Astrocyte of the spinal cord (primary cell): ENCODE measurements around the gene ZNF688.
"Not testable (repeated sequence)": the region's sequence is repeated elsewhere in the genome, so short reads cannot be mapped to it uniquely, and the experiment has no call there.

Experiments used
- DNase-seq: peaks from one replicate; pipeline ENCODE4 v3.0.0; 2011; ENCODE audit warnings: low read depth, low spot score
- H3K4me3 ChIP-seq: 2 replicates; pipeline ENCODE4 v1.5.1; 2011; ENCODE audit warnings: low read depth, mild to moderate bottlenecking, low read length, moderate library complexity
- in situ Hi-C: cut with HindIII; loops from 2 replicates; pipeline ENCODE4 v1.10.0; 2017; ENCODE audit warnings: low sequenced_read_pairs
- TF ChIP-seq, protein P1 (sequence below): IDR thresholded peaks from 2 replicates; pipeline ENCODE4 v1.5.1; 2012; ENCODE audit warnings: low read depth, mild to moderate bottlenecking, low read length, inconsistent platforms

Gene ZNF688

DNA sequence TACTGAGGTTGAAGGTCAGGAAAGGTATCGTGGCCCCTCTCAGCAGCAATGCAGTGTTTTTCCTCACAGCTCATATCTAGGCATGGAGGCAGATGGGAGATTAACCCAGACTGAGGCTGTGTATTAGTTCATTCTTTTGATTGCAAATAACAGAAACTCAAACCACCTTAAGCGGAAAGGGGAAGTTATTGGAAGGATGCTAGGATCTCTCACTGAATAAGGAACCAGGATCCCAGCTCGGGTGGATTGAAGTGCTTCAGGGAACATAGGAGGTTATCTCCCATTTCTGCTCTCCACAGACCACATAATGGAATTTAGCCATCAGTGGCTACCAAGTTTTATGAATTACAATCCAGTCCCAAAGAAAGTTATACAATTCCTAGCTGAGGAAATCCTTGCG is 30.5 kb upstream of the ZNF688 start:
- DNase-seq = no peak
- in situ Hi-C loops = no loop called here
- TF ChIP-seq, protein P1, sequence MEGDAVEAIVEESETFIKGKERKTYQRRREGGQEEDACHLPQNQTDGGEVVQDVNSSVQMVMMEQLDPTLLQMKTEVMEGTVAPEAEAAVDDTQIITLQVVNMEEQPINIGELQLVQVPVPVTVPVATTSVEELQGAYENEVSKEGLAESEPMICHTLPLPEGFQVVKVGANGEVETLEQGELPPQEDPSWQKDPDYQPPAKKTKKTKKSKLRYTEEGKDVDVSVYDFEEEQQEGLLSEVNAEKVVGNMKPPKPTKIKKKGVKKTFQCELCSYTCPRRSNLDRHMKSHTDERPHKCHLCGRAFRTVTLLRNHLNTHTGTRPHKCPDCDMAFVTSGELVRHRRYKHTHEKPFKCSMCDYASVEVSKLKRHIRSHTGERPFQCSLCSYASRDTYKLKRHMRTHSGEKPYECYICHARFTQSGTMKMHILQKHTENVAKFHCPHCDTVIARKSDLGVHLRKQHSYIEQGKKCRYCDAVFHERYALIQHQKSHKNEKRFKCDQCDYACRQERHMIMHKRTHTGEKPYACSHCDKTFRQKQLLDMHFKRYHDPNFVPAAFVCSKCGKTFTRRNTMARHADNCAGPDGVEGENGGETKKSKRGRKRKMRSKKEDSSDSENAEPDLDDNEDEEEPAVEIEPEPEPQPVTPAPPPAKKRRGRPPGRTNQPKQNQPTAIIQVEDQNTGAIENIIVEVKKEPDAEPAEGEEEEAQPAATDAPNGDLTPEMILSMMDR = no peak
- H3K4me3 ChIP-seq = no peak overlapping the region

DNA sequence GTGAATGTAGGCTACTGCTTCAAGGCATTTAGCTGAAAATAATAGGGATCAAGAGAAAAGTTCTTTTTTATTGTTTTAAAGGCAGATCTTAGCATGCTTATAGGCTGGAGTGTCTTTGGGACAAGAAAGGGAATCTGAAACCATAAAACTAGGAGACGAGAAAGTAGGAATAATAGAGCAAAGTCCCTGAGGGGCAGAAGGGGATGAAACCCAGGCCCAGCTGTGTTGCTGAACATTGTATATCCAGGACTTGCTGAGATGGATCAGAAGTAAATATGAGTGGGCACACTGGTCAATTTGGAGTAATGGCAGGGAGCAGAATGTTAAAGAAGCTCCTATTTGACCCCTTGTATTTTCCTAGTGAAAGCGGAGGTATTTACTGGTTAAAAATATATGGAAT is 29.4 kb upstream of the ZNF688 start:
- in situ Hi-C loops = no loop called here
- TF ChIP-seq, protein P1 = no peak
- no peak for DNase-seq
- H3K4me3 ChIP-seq = no peak overlapping the region

DNA sequence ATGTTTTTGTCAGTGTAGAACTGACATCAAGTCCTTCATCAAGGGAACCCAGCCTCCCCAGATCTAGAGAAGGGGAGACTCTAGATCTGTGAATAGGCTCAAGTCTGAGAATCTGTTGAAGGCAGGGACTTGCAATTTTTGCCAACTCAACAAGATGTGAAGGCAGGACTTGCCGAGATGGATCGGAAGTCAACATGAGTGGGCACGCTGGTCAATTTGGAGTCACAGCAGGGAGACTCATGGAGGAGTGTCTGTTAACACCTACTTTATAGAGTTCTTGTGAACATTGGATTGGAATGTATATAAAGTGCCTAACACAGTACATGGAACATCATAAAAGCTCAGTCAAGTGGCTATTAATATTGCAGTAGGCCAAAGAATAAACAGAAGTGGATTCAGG is 28.7 kb upstream of the ZNF688 start:
- in situ Hi-C loops = no loop called here
- H3K4me3 ChIP-seq = no peak overlapping the region
- TF ChIP-seq, protein P1 = no peak
- DNase-seq = no peak

DNA sequence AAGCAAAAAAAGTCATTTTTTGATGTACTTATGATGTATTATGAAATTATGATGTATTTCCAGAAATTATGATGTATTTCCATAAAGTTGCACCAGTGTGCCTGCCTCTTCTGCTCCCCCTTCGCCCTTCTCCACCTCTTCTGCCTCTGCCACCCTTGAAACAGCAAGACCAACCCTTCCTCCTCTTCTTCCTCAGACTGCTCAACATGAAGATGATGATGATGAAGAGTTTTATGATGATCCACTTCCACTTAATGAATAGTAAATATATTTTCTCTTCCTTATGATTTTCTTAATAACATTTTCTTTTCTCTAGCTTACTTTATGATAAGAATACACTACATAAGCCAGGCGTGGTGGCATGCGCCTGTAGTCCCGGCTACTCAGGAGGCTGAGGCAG is 21.4 kb upstream of the ZNF688 start:
- in situ Hi-C loops = no loop called here
- TF ChIP-seq, protein P1 = no peak
- no peak overlapping the region for H3K4me3 ChIP-seq

DNA sequence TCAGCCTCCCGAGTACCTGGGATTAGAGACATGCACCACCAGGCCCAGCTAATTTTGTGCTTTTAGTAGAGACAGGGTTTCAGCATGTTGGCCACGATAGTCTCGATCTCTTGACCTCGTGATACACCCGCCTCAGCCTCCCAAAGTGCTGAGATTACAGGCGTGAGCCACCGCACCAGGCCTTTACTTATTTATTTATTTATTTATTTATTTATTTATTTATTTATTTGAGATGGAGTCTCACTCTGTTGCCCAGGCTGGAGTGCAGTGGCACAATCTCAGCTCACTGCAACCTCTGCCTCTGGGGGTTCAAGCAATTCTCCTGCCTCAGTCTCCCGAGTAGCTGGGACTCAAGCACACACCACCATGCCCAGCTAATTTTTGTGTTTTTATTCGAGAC is 19.4 kb upstream of the ZNF688 start:
- DNase-seq, H3K4me3 ChIP-seq, in situ Hi-C loops: not testable (repeated sequence)

More for the DNA sequence above, 21.4 kb upstream of the ZNF688 start:
- no peak for DNase-seq

DNA sequence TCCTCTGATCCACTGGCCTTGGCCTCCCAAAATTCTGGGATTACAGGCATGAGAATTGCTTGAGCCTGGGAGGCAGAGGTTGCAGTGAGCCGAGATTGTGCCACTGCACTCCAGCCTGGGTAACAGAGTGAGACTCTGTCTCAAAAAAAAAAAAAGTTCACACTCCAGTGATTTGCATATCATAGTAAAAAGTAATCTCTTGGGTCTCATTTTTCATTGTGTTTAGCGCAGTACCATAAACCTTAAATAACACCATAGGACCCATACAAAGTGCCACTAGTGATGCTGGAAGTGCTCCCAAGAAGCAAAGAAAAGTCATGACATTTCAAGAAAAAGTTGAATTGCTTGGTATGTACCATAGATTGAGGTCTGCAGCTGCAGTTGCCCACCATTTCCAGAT is 18.1 kb upstream of the ZNF688 start:
- H3K4me3 ChIP-seq, in situ Hi-C loops, DNase-seq: not testable (repeated sequence)

DNA sequence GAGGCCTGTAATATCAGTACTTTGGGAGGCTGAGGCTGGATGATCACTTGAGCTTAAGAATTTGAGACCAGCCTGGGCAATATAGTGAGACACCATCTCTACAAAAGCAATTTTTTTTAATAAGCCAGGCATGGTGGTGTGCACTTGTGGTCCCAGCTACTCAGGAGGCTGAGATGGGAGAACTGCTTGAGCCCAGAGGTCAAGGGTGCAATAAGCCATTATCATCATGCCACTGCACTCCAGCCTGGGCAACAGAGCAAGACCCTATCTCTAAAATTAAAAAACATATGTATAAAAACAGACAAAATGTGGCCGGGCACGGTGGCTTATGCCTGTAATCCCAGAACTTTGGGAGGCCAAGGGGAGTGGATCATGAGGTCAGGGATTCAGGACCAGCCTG is 17.1 kb upstream of the ZNF688 start:
- no peak for DNase-seq
- in situ Hi-C loops = no loop called here
- TF ChIP-seq, protein P1 = no peak
- no peak overlapping the region for H3K4me3 ChIP-seq
